HepG2 (cell line): ENCODE measurements around the gene SLC9A5. TPM values are rescaled to one million over a fixed set of nuclear protein-coding genes. Genes with fewer than 3 reads are reported as not detected.

Experiments used
- ARNT2 ChIP-seq: sonication (generic); formaldehyde crosslinking; IDR thresholded peaks from 2 replicates; pipeline ENCODE4 v1.8.0; 2022; ENCODE audit warnings: mild to moderate bottlenecking, low read depth, missing genetic modification reagents, moderate library complexity
- CENPT ChIP-seq: sonication (generic); formaldehyde crosslinking; IDR thresholded peaks from 2 replicates; pipeline ENCODE4 v1.8.0; 2022; ENCODE audit warnings: low read depth, mild to moderate bottlenecking, moderate library complexity, missing genetic modification reagents
- EEA1 ChIP-seq: sonication (generic); formaldehyde crosslinking; IDR thresholded peaks from 2 replicates; pipeline ENCODE4 v1.5.1; 2020; ENCODE audit warnings: mild to moderate bottlenecking, missing genetic modification reagents, borderline replicate concordance
- ELF1 ChIP-seq: sonication (generic); formaldehyde crosslinking; IDR thresholded peaks from 2 replicates; pipeline ENCODE4 v1.4.0; 2020; ENCODE audit warnings: missing genetic modification reagents
- EZH2 ChIP-seq: conservative IDR thresholded peaks from 2 replicates; pipeline ENCODE4 v1.6.1; 2012; ENCODE audit warnings: mild to moderate bottlenecking, low read depth, low read length, moderate library complexity
- HMGA1 ChIP-seq: sonication (generic); formaldehyde crosslinking; conservative IDR thresholded peaks from 2 replicates; pipeline ENCODE4 v1.4.0; 2020; ENCODE audit warnings: missing genetic modification reagents
- HNF4G ChIP-seq, 2 experiments: sonication (generic) in 1 of 2; formaldehyde crosslinking in 1 of 2; IDR thresholded peaks; 2 replicates each; pipeline versions ENCODE4 v1.4.0 to v1.6.1; 2011 to 2020; ENCODE audit warnings: borderline replicate concordance in 2 of 2, low read depth in 2 of 2, mild to moderate bottlenecking in 2 of 2, low read length in 1 of 2, missing genetic modification reagents in 1 of 2, moderate library complexity in 1 of 2
- KLF6 ChIP-seq: IDR thresholded peaks from 2 replicates; pipeline ENCODE4 v1.8.0; 2016; ENCODE audit warnings: missing biosample characterization, missing genetic modification reagents
- MTF1 ChIP-seq: sonication (generic); formaldehyde crosslinking; IDR thresholded peaks from 2 replicates; pipeline ENCODE4 v1.5.0; 2020; ENCODE audit warnings: missing genetic modification reagents
- NFAT5 ChIP-seq: sonication (generic); formaldehyde crosslinking; IDR thresholded peaks from 2 replicates; pipeline ENCODE4 v1.4.0; 2020; ENCODE audit warnings: missing genetic modification reagents
- NFKBIZ ChIP-seq: IDR thresholded peaks from 2 replicates; pipeline ENCODE4 v1.6.1; 2018; ENCODE audit warnings: missing genetic modification reagents, missing compliant biosample characterization
- RFXAP ChIP-seq: sonication (generic); formaldehyde crosslinking; IDR thresholded peaks from 2 replicates; pipeline ENCODE4 v1.4.0; 2020; ENCODE audit warnings: missing genetic modification reagents, borderline replicate concordance
- SAP130 ChIP-seq: IDR thresholded peaks from 2 replicates; pipeline ENCODE4 v1.6.1; 2016; ENCODE audit warnings: low read depth
- TBP ChIP-seq: sonication (generic); formaldehyde crosslinking; IDR thresholded peaks from 2 replicates; pipeline ENCODE4 v1.5.0; 2020; ENCODE audit warnings: missing genetic modification reagents
- TMF1 ChIP-seq: sonication (generic); formaldehyde crosslinking; IDR thresholded peaks from 2 replicates; pipeline ENCODE4 v1.8.1; 2022; ENCODE audit warnings: low read depth, missing genetic modification reagents
- YEATS4 ChIP-seq: sonication (generic); formaldehyde crosslinking; IDR thresholded peaks from 2 replicates; pipeline ENCODE4 v1.4.0; 2020; ENCODE audit warnings: missing genetic modification reagents, borderline replicate concordance
- ZFP91 ChIP-seq: sonication (generic); formaldehyde crosslinking; IDR thresholded peaks from 2 replicates; pipeline ENCODE4 v1.9.0; 2022; ENCODE audit warnings: missing genetic modification reagents, mild to moderate bottlenecking, borderline replicate concordance
- ZNF138 ChIP-seq: sonication (generic); formaldehyde crosslinking; IDR thresholded peaks from 2 replicates; pipeline ENCODE4 v1.5.0; 2020; ENCODE audit warnings: mild to moderate bottlenecking, low read depth, missing genetic modification reagents
- ZNF292 ChIP-seq: sonication (generic); formaldehyde crosslinking; IDR thresholded peaks from 2 replicates; pipeline ENCODE4 v1.8.1; 2022; ENCODE audit warnings: mild to moderate bottlenecking, low read depth, missing genetic modification reagents, borderline replicate concordance
- ZNF343 ChIP-seq: sonication (generic); formaldehyde crosslinking; IDR thresholded peaks from 2 replicates; pipeline ENCODE4 v1.4.0; 2020; ENCODE audit warnings: mild to moderate bottlenecking, missing genetic modification reagents
- ZNF414 ChIP-seq: sonication (generic); formaldehyde crosslinking; IDR thresholded peaks from 2 replicates; pipeline ENCODE4 v1.5.0; 2020; ENCODE audit warnings: missing genetic modification reagents
- ZNF629 ChIP-seq: sonication (generic); formaldehyde crosslinking; conservative IDR thresholded peaks from 2 replicates; pipeline ENCODE4 v1.5.0; 2020; ENCODE audit warnings: missing genetic modification reagents
- ZNF883 ChIP-seq: sonication (generic); formaldehyde crosslinking; IDR thresholded peaks from 2 replicates; pipeline ENCODE4 v1.5.1; 2020; ENCODE audit warnings: mild to moderate bottlenecking, missing genetic modification reagents; ENCODE audit errors: not compliant biosample characterization
- polyA plus RNA-seq, 8 experiments: library from polyadenylated mRNA; depleted of rRNA in 3 of 8; stranded (reverse) in 7 of 8; unstranded in 1 of 8; fragments of >200 nt; fragmentation: Illumina TruSeq in 4 of 8; extraction: Trizol in 4 of 8; gene quantifications; 2 replicates each; pipeline versions ENCODE4 v1.2.1 to v1.2.3, GENCODE V29; 2011 to 2016; ENCODE audit warnings: low read depth in 4 of 8, missing spikeins in 1 of 8, mixed read lengths in 1 of 8; ENCODE audit not compliant: insufficient read depth in 1 of 8
- total RNA-seq, 5 experiments: library from RNA; depleted of rRNA; stranded (reverse); fragments of >200 nt; fragmentation: Illumina TruSeq; extraction: Trizol; gene quantifications; 2 replicates each; pipeline ENCODE4 v1.2.3, GENCODE V29; 2016; ENCODE audit warnings: low read depth in 1 of 5

The SLC9A5 gene
- total and polyA plus RNA-seq, 2 of the 13 experiments (the other 11 are each of a cell fraction or from before 2014, with no cell fraction given), result 0.58 to 1.4 TPM

GRCh38 chr16:67248401-67249177 is at the start of gene SLC9A5 (continued):
- 0 out of 2 replicates have a peak, but pooled peaks have one; percentile 41 for TF ChIP-seq YEATS4
- no peak for TF ChIP-seq NFKBIZ (CRISPR knock-in tag)
- no peak for TF ChIP-seq CENPT (CRISPR knock-in tag)
- TF ChIP-seq ARNT2, result peak; percentile 46; the same call in 1 of the 2 replicates
- TF ChIP-seq KLF6 (CRISPR knock-in tag), result no peak
- peak; percentile 47; the same call in 1 of the 2 replicates for TF ChIP-seq ZFP91 (CRISPR knock-in tag)
- no peak for TF ChIP-seq ELF1 (CRISPR knock-in tag)
- no peak for TF ChIP-seq TBP (CRISPR knock-in tag)
- no peak for TF ChIP-seq ZNF629 (CRISPR knock-in tag)
- no peak for TF ChIP-seq ZNF883 (CRISPR knock-in tag)
- TF ChIP-seq EZH2, result no peak
- peak; percentile 52; the same call in 1 of the 2 replicates for TF ChIP-seq TMF1 (CRISPR knock-in tag)
- no peak for TF ChIP-seq HMGA1 (CRISPR knock-in tag)
- TF ChIP-seq MTF1, result no peak
- no peak for TF ChIP-seq ZNF292 (CRISPR knock-in tag)
- peak; percentile 86 for TF ChIP-seq RFXAP
- TF ChIP-seq HNF4G (IDR thresholded peaks at IDR 0.05; ENCODE audit: borderline replicate concordance, low read depth, low read length), result no peak
- no peak for TF ChIP-seq HNF4G (CRISPR knock-in tag; IDR thresholded peaks at IDR 0.05; ENCODE audit: borderline replicate concordance, low read depth)
- no peak for TF ChIP-seq ZNF414
- TF ChIP-seq ZNF138 (CRISPR knock-in tag), result no peak
- TF ChIP-seq EEA1, result peak; percentile 16; the same call in 1 of the 2 replicates
- TF ChIP-seq SAP130 (CRISPR knock-in tag), result peak; percentile 48; the same call in 1 of the 2 replicates
- 0 out of 2 replicates have a peak, but pooled peaks have one; percentile 60 for TF ChIP-seq NFAT5
- TF ChIP-seq ZNF343 (CRISPR knock-in tag), result no peak
